Tibial artery (tissue), 4 donors: ENCODE data around the gene ARHGEF7.
A peak's percentile ranks its signal among the peaks of the same experiment; 100 is the strongest.

Source experiments
- DNase-seq, 2 donors: peaks; one replicate each; pipeline ENCODE4 v3.0.0-alpha.2; 2019
- H3K27ac ChIP-seq, 2 donors: fragments of 200-600 bp; sonication (generic) in 1 of 2; 1 replicate in 1 of 2; 2 replicates in 1 of 2; pipeline ENCODE4 v1.5.1; 2018 to 2019; ENCODE audit warnings: mild to moderate bottlenecking in 1 of 2
- H3K27me3 ChIP-seq, 2 donors: fragments of 200-600 bp; sonication (generic) in 1 of 2; one replicate each; pipeline versions ENCODE4 v1.5.1 to v1.6.0; 2016 to 2019
- H3K36me3 ChIP-seq, 3 donors: fragments of 200-600 bp; sonication (generic) in 2 of 3; one replicate each; pipeline ENCODE4 v1.5.1; 2016 to 2019; ENCODE audit warnings: mild to moderate bottlenecking in 2 of 3
- H3K4me1 ChIP-seq, 4 donors: fragments of 200-600 bp; sonication (generic) in 2 of 4; 1 replicate in 3 of 4; 2 replicates in 1 of 4; pipeline ENCODE4 v1.5.1; 2016 to 2019
- H3K4me3 ChIP-seq, 2 donors: fragments of 200-600 bp; sonication (generic) in 1 of 2; 1 replicate in 1 of 2; 2 replicates in 1 of 2; pipeline ENCODE4 v1.5.1; 2018 to 2019; ENCODE audit warnings: mild to moderate bottlenecking in 2 of 2
- H3K9me3 ChIP-seq, 3 donors: fragments of 200-600 bp; sonication (generic) in 1 of 3; one replicate each; pipeline ENCODE4 v1.5.1; 2016 to 2019
- CTCF ChIP-seq, 2 experiments: fragments of 200-600 bp in 1 of 2; fragments of 450-650 bp in 1 of 2; IDR thresholded peaks; one replicate each; pipeline ENCODE4 v1.5.1; 2017 to 2019; ENCODE audit warnings: antibody characterized with exemption in 2 of 2, mild to moderate bottlenecking in 1 of 2, moderate library complexity in 1 of 2
- intact Hi-C: fragments of 100-400 bp; cut with DNase I; formaldehyde crosslinking; loops from one replicate; pipeline ENCODE4 v1.15.0; 2023; ENCODE audit warnings: low total_unique reads

The ARHGEF7 gene

DNA sequence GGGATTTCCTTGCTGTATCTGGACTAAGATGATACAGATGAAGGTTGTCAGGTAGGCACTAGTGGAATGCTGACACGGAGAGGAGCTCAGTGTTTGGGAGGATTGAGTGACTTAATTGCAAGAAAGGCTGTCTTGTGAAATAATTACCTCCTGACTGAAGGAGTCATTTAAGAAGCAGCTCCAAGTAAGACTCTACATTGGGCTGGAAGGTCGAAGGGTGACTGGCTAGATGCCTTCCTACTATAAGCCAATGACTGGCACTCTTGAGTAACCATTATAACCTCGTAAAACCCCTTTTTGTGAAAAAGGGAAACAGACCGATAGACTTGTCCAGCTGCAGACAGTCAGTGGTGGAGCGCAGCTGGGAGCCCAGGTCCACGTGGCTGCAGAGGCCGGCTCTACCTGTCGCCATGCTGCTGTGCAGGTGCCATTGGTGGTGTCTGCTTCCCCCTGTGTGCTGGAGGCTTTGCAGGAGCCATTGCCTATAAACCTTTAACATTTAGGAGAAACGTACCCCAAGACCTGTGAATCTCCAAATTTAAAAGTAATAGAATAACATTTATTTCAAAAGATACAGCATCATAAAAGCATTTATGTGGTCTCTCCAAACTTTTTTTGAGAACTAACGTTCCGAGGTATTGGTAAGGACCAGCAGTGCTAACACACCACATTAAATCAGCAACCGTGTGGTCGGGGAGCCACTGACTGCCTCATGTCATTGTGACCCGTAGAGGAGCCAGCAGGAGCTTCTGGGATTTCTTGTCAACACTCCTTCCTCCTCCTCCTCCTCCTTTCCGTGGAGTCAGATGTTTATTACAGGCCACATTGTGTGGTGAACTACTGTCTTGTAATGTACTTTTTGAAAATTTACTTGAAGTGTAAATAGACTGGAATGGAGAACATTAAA, 124.9 kb downstream of the ARHGEF7 start:
- H3K4me1 ChIP-seq: peaks cover 0 to 18% (median 5%) of the 10 kb centered on the region in 4 donors
- H3K27me3 ChIP-seq: no peaks in the 10 kb centered on the region
- no peak overlapping the region for H3K4me3 ChIP-seq
- intact Hi-C loops: no loop called here
- no peak overlapping the region for H3K27ac ChIP-seq
- no peaks in the 10 kb centered on the region for H3K9me3 ChIP-seq
- peaks cover 11 to 26% (median 21%) of the 10 kb centered on the region in 3 donors for H3K36me3 ChIP-seq
- TF ChIP-seq CTCF (IDR thresholded peaks at IDR 0.05): no peak
- no peak for DNase-seq

GRCh38 chr13:111241006-111241755, 126.1 kb downstream of the ARHGEF7 start:
- intact Hi-C loops: no loop called here
- Histone ChIP-seq H3K9me3 (no peaks in the 10 kb centered on the region), H3K27ac (peak overlapping the region in 1 of 2 donors; percentile 7), H3K36me3 (peaks cover 19 to 34% (median 31%) of the 10 kb centered on the region in 3 donors), H3K4me3 (no peak overlapping the region), H3K4me1 (peaks cover 0 to 18% (median 5%) of the 10 kb centered on the region in 4 donors), H3K27me3 (no peaks in the 10 kb centered on the region)
- DNase-seq: no peak
- no peak for TF ChIP-seq CTCF (IDR thresholded peaks at IDR 0.05)

DNA sequence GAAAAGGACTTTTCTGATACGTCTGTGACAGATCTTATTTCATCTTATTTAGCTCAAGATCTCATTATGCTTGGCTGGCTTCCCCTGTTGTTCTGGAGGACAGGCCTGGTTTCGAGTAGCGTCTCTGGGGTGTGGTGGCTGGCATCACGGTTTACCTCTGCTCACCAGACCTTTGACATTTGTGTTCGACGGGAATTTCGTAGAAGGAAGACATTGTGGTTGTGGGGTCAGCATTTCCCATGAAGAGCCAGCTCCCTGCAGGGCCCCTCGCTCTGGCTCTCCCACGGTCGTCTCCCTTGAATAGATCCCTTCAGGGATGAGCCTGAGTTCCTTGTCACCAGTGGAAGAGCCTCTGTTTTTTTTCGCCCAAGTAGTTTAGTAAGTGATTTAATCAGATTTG, 126.8 kb downstream of the ARHGEF7 start:
- no peaks in the 10 kb centered on the region for H3K27me3 ChIP-seq
- no peak overlapping the region for H3K4me3 ChIP-seq
- peaks cover 0 to 18% (median 5%) of the 10 kb centered on the region in 4 donors for H3K4me1 ChIP-seq
- intact Hi-C loops: no loop called here
- no peak for TF ChIP-seq CTCF (IDR thresholded peaks at IDR 0.05)
- peaks cover 22 to 40% (median 27%) of the 10 kb centered on the region in 3 donors for H3K36me3 ChIP-seq
- no peaks in the 10 kb centered on the region for H3K9me3 ChIP-seq
- no peak overlapping the region for H3K27ac ChIP-seq
- no peak for DNase-seq

DNA sequence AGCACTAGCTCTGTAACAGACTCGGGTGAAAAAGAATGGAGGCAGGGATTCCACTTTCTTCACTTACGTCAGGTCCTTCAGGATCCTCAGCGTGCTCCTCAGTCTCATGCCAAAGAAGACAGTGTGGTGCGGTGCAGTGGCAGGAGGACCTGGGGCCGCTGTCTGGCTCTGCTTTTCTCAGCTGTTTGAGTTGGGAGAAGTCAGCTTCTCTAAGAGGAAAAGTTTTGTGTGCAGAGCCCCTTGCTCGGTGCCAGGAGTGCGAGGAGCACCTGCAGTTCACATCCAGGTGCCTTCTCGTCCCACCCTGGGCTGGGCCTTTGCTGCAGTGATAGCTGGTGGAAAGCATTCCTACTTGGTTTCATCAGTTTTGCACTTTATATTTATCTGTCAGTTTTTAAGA, 127.5 kb downstream of the ARHGEF7 start:
- Histone ChIP-seq H3K4me1 (peaks cover 0 to 23% (median 8%) of the 10 kb centered on the region in 4 donors), H3K27ac (no peak overlapping the region), H3K4me3 (no peak overlapping the region), H3K36me3 (peaks cover 28 to 47% (median 31%) of the 10 kb centered on the region in 3 donors), H3K9me3 (no peaks in the 10 kb centered on the region), H3K27me3 (no peaks in the 10 kb centered on the region)
- no peak for DNase-seq
- intact Hi-C loops: no loop called here
- no peak for TF ChIP-seq CTCF (IDR thresholded peaks at IDR 0.05)

GRCh38 chr13:111243981-111244380, 128.9 kb downstream of the ARHGEF7 start:
- Histone ChIP-seq H3K9me3 (no peaks in the 10 kb centered on the region), H3K4me1 (peaks cover 0 to 37% (median 15%) of the 10 kb centered on the region in 4 donors), H3K27me3 (no peaks in the 10 kb centered on the region), H3K4me3 (no peak overlapping the region), H3K36me3 (peaks cover 29 to 50% (median 33%) of the 10 kb centered on the region in 3 donors), H3K27ac (no peak overlapping the region)
- no peak for DNase-seq
- TF ChIP-seq CTCF (IDR thresholded peaks at IDR 0.05): no peak
- intact Hi-C loops: no loop called here
